HG03378 (cell line): ENCODE measurements around the gene CA12.
"Not testable (repeated sequence)": the region's sequence is repeated elsewhere in the genome, so short reads cannot be mapped to it uniquely, and the experiment has no call there.

Source experiments
- ATAC-seq: cut with Tn5 transposase; IDR thresholded peaks from one replicate; pipeline ENCODE4 v1.9.1; 2021; ENCODE audit warnings: mild to moderate bottlenecking, moderate library complexity; ENCODE audit not compliant: unreplicated experiment

CA12 gene

DNA sequence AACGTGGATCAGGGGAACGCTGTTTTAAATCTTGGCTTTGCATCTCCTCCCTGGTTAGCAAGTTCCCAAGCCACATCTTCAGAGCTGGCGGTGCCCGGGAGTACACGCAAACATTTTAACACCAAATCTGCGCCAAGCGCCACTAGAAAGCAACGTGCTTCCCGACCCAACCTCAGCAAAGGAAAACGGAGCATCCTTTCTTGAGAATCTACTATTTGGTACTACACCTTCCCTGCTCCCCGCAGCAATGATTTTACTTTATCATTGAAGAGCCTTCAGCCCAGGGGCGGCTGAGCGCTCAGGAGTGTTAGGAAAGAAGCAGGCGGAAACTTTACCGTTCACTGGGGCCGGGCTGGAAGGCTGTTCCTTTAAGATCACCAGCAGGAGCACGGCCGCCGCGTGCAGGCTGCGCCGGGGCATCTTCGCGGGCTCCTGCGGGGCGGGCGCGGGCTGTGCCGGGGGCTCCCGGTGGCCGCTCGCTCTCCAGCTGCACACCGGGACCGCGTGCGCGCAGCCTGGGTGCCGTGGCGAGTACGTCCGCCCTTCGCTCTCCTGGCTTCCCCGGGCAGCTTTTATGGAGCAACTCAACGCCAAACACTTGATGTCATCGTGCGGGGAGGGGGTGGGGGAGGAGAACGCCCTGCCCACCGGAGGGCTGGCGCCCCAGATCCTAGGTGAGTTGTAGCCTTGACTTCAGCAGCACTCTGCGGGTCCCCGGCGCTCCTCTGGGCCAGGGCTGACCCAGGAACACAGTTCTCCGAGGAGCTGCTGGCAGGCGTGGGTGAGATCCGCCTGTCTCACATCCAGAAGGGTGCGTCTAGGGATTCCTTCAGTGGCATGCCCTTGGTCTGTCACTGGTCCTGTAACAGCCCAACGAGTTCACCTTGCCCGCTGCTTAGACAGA is at the start of gene CA12:
Gene CA12, minus strand, starts transcription at position 546 of the 904 bp plus-strand sequence. Its CDS starts 126 bp downstream, at position 420.
- no peak for ATAC-seq

DNA sequence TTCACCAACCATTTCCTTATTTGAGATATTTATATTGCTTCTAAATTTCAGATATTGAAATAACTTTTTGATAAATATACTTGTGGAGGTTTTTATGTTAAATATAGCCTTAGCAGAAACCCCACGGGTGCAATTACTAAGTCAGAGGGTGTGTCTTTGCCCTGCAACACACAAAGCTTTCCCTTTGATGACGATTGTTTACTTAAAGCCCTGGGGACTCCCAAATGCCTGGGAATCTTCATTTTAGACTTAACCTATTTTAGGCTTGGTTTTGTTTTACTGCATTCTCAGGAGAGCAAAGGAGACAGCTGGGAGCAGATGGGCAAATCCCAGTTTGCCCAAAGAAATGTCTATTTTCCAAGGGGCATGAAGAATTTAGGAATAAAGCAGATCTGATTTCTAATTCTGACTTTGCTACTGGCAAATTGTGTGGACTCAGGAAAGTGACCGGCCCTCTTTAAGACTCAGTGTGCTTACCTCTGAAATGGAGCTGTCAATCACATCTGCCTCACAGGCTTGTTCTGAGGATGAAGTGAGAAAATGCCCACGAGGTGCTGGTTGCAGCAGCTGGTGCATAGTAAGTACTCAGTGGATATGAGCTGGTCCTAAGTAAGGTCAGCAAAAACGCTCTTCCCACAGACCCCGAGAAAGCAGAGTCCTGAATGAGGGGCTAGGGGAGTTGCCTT is 49.3 kb upstream of the CA12 start:
- no peak for ATAC-seq

DNA sequence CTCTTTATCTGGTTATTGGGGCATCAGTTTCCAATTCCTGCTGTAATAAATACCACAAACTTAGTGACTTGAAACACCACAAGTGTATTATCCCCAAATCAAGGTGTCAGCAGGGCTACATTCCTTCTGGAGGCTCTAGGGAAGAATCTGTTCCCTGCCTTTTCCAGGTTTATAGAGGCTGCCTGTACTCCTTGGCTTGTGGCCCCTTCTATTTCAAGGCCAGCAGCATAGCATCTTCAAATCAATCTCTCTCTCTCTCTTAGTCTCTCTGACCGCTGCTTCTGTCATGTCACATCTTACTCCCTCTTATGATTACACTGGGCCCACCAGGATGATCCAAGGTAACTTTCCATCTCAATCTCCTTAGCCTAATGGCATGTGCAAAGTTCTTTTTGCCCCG is 44.9 kb upstream of the CA12 start:
- no peak for ATAC-seq

GRCh38 chr15:63425426-63425985 is 43.9 kb upstream of the CA12 start:
- ATAC-seq: no peak

- ATAC-seq: no peak
These were observed 41.4 kb upstream of the CA12 start for GRCh38 chr15:63422891-63423590.

GRCh38 chr15:63421433-63421832 is 39.8 kb upstream of the CA12 start:
- ATAC-seq: no peak

GRCh38 chr15:63420333-63420747 is 38.7 kb upstream of the CA12 start:
- ATAC-seq: no peak

- no peak for ATAC-seq
These were observed 37.2 kb upstream of the CA12 start for GRCh38 chr15:63418811-63419210.

GRCh38 chr15:63417721-63418120 is 36.1 kb upstream of the CA12 start:
- ATAC-seq: no peak

GRCh38 chr15:63417274-63417673 is 35.6 kb upstream of the CA12 start:
- ATAC-seq: not testable (repeated sequence)

- no peak for ATAC-seq
These were observed 33.0 kb upstream of the CA12 start for GRCh38 chr15:63414474-63415120.

- ATAC-seq: no peak
These were observed 30.9 kb upstream of the CA12 start for GRCh38 chr15:63412551-63412950.

- ATAC-seq: no peak
These were observed 30.2 kb upstream of the CA12 start for GRCh38 chr15:63411866-63412265.

- no peak for ATAC-seq
These were observed 27.5 kb upstream of the CA12 start for GRCh38 chr15:63409179-63409578.

- ATAC-seq: no peak
These were observed 26.9 kb upstream of the CA12 start for GRCh38 chr15:63408524-63408923.

- no peak for ATAC-seq
These were observed 26.0 kb upstream of the CA12 start for GRCh38 chr15:63407612-63408011.

DNA sequence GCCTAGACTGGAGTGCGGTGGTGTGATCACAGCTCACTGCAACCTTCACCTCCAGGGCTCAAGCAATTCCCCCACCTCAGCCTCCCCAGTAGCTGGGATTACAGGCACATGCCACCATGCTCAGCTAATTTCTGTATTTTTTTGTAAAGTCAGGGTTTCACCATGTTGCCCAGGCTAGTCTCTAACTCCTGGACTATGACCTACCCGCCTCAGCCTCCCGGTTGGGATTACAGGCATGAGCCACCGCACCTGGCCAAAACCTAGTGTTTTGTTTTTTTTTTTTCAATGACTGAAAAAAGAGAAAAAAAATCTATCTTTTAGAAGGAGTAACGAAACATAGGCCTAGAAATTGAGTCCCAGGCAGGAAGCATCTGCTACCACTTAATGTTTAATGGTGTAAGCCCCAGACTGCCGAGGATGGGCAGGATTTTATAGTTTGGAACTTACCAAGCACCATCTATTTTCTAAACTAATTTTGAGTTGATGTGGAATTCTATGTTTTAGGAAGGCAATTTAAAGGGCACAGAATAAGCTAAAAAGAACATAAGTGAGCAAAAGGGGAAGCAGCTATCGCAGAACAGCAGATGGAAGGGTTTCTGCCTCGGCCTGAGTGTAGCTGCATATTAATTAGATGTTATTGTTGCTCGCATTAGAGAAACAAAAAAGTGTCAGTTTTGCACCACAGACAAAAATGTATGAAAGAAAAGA is 24.2 kb upstream of the CA12 start:
- no peak for ATAC-seq

- ATAC-seq: no peak
These were observed 23.5 kb upstream of the CA12 start for GRCh38 chr15:63405159-63405558.

DNA sequence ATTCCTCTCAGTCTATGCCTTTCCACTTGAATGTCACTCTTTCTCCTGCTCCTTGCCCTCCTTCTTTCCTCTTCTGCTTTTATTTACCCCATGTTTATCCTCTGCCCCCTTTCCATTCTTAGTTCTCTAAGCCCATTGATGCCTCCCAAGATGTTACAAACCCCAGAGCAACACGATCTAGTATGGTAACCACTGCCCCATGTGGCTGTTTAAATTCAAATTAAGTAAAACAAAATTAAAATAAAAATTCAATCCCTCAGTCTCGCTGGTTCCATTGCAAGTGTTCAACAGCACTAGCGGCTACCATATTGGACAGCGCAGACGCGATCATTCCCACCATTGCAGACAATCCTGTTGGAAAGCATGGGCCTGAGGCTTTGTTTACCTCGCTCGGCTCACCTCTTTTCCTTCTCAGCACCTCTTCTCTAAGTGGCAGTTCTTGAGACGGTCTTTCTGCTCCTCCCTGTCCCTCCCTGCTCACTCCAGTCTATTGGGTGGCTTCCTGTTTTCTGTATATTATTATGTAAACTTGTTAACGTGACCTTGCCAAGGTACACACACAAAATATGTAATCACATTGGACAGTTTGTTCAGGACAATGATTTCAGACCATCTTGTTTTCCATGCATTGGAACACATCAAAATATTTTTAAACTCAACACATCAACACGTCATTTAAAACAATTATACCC is 21.8 kb upstream of the CA12 start:
- no peak for ATAC-seq
